HepG2 (cell line): ENCODE measurements around the gene SSBP4. TPM values are rescaled to one million over a fixed set of nuclear protein-coding genes. Genes with fewer than 3 reads are reported as not detected.

Source experiments
- ADNP ChIP-seq: sonication (generic); formaldehyde crosslinking; IDR thresholded peaks from 2 replicates; pipeline ENCODE4 v1.4.0; 2020; ENCODE audit warnings: missing genetic modification reagents
- ARNT2 ChIP-seq: sonication (generic); formaldehyde crosslinking; IDR thresholded peaks from 2 replicates; pipeline ENCODE4 v1.8.0; 2022; ENCODE audit warnings: mild to moderate bottlenecking, low read depth, missing genetic modification reagents, moderate library complexity
- ATF1 ChIP-seq: IDR thresholded peaks from 2 replicates; pipeline ENCODE4 v1.6.1; 2016; ENCODE audit warnings: mild to moderate bottlenecking, control low read depth
- ATF6 ChIP-seq: sonication (generic); formaldehyde crosslinking; conservative IDR thresholded peaks from 2 replicates; pipeline ENCODE4 v1.4.0; 2020; ENCODE audit warnings: missing genetic modification reagents
- ATM ChIP-seq: fragments of 450-650 bp; IDR thresholded peaks from 2 replicates; pipeline ENCODE4 v1.7.1; 2017; ENCODE audit warnings: mild to moderate bottlenecking, borderline replicate concordance
- ATRX ChIP-seq: sonication (generic); formaldehyde crosslinking; IDR thresholded peaks from 2 replicates; pipeline ENCODE4 v1.4.0; 2020; ENCODE audit warnings: missing genetic modification reagents, borderline replicate concordance
- ERF ChIP-seq: IDR thresholded peaks from 2 replicates; pipeline ENCODE4 v1.6.1; 2018; ENCODE audit warnings: missing biosample characterization, missing genetic modification reagents
- ETS1 ChIP-seq: sonication (generic); formaldehyde crosslinking; IDR thresholded peaks from 2 replicates; pipeline ENCODE4 v1.4.0; 2020; ENCODE audit warnings: missing genetic modification reagents
- ISX ChIP-seq: sonication (generic); formaldehyde crosslinking; conservative IDR thresholded peaks from 2 replicates; pipeline ENCODE4 v1.5.0; 2020; ENCODE audit warnings: missing genetic modification reagents
- NBN ChIP-seq: fragments of 450-650 bp; conservative IDR thresholded peaks from 2 replicates; pipeline ENCODE4 v1.6.1; 2017
- REST ChIP-seq, 2 experiments: IDR thresholded peaks; 2 replicates each; pipeline ENCODE4 v1.6.1; 2011 to 2012; ENCODE audit warnings: low read length in 2 of 2, borderline replicate concordance in 1 of 2, low read depth in 1 of 2, mild to moderate bottlenecking in 1 of 2, moderate library complexity in 1 of 2
- SNAPC2 ChIP-seq: sonication (generic); formaldehyde crosslinking; IDR thresholded peaks from 2 replicates; pipeline ENCODE4 v1.8.1; 2022; ENCODE audit warnings: mild to moderate bottlenecking, missing genetic modification reagents
- SNAPC4 ChIP-seq: sonication (generic); formaldehyde crosslinking; IDR thresholded peaks from 2 replicates; pipeline ENCODE4 v1.4.0; 2020; ENCODE audit warnings: mild to moderate bottlenecking, missing genetic modification reagents
- TGIF2 ChIP-seq: IDR thresholded peaks from 2 replicates; pipeline ENCODE4 v1.6.1; 2016; ENCODE audit warnings: control low read depth, missing compliant biosample characterization
- ZNF431 ChIP-seq: sonication (generic); formaldehyde crosslinking; IDR thresholded peaks from 2 replicates; pipeline ENCODE4 v1.9.0; 2022; ENCODE audit warnings: missing genetic modification reagents, low read depth, mild to moderate bottlenecking, borderline replicate concordance
- ZNF468 ChIP-seq: sonication (generic); formaldehyde crosslinking; IDR thresholded peaks from 2 replicates; pipeline ENCODE4 v1.8.0; 2022; ENCODE audit warnings: mild to moderate bottlenecking, moderate library complexity, missing genetic modification reagents
- ZNF605 ChIP-seq: sonication (generic); formaldehyde crosslinking; IDR thresholded peaks from 2 replicates; pipeline ENCODE4 v1.8.0; 2022; ENCODE audit warnings: mild to moderate bottlenecking, missing genetic modification reagents
- ZNF616 ChIP-seq: sonication (generic); formaldehyde crosslinking; IDR thresholded peaks from 2 replicates; pipeline ENCODE4 v1.5.0; 2020; ENCODE audit warnings: low read depth, mild to moderate bottlenecking, missing genetic modification reagents
- polyA plus RNA-seq, 8 experiments: library from polyadenylated mRNA; depleted of rRNA in 3 of 8; stranded (reverse) in 7 of 8; unstranded in 1 of 8; fragments of >200 nt; fragmentation: Illumina TruSeq in 4 of 8; extraction: Trizol in 4 of 8; gene quantifications; 2 replicates each; pipeline versions ENCODE4 v1.2.1 to v1.2.3, GENCODE V29; 2011 to 2016; ENCODE audit warnings: low read depth in 4 of 8, missing spikeins in 1 of 8, mixed read lengths in 1 of 8; ENCODE audit not compliant: insufficient read depth in 1 of 8
- total RNA-seq, 5 experiments: library from RNA; depleted of rRNA; stranded (reverse); fragments of >200 nt; fragmentation: Illumina TruSeq; extraction: Trizol; gene quantifications; 2 replicates each; pipeline ENCODE4 v1.2.3, GENCODE V29; 2016; ENCODE audit warnings: low read depth in 1 of 5

SSBP4 gene
- total and polyA plus RNA-seq, 2 of the 13 experiments (the other 11 are each of a cell fraction or from before 2014, with no cell fraction given) = 20.8 to 39.5 TPM

- TF ChIP-seq REST (IDR thresholded peaks at IDR 0.05; ENCODE audit: borderline replicate concordance in 1 of 2, low read depth in 1 of 2, low read length in 2 of 2) = no peak
- TF ChIP-seq NBN = no peak
- TF ChIP-seq ATM = no peak
- TF ChIP-seq ATRX (CRISPR knock-in tag) = no peak
- no peak for TF ChIP-seq ZNF616
- no peak for TF ChIP-seq ZNF605 (CRISPR knock-in tag)
- TF ChIP-seq TGIF2 (CRISPR knock-in tag) = no peak
- TF ChIP-seq ATF1 = no peak
- no peak for TF ChIP-seq SNAPC4 (CRISPR knock-in tag)
- no peak for TF ChIP-seq ISX (CRISPR knock-in tag)
- TF ChIP-seq SNAPC2 (CRISPR knock-in tag) = no peak
- no peak for TF ChIP-seq ARNT2 (CRISPR knock-in tag)
- TF ChIP-seq ETS1 (CRISPR knock-in tag) = no peak
- TF ChIP-seq ATF6 (CRISPR knock-in tag) = no peak
- no peak for TF ChIP-seq ZNF468 (CRISPR knock-in tag)
- TF ChIP-seq ERF (CRISPR knock-in tag) = no peak
- TF ChIP-seq ADNP (CRISPR knock-in tag) = no peak
- no peak for TF ChIP-seq ZNF431 (CRISPR knock-in tag)
Observed at GRCh38 chr19:18437491-18438330, 18.5 kb downstream of the SSBP4 start, which contains the start of gene ISYNA1 (continued).
